Activated CD4-positive, alpha-beta T cell treated with anti-CD3 and anti-CD28 coated beads for 36 hours (primary cell): Measurements from ENCODE around the gene MCF2L. TPM values are rescaled to one million over a fixed set of nuclear protein-coding genes. Genes with fewer than 3 reads are reported as not detected.

Source experiments
- ATAC-seq: fragments of 200-7000 bp; cut with Tn5 transposase; one replicate; pipeline ENCODE4 v1.10.0; 2021; ENCODE audit warnings: mild to moderate bottlenecking, moderate library complexity
- CTCF ChIA-PET: fragments of 350-600 bp; sonication (Branson Sonifier 250); formaldehyde crosslinking; loops from one replicate; lab custom pipeline; 2021; ENCODE audit warnings: antibody characterized with exemption; lab: Charles Lee
- POLR2A ChIA-PET: fragments of 350-600 bp; sonication (Branson Sonifier 250); formaldehyde crosslinking; loops from one replicate; lab custom pipeline; 2021; ENCODE audit warnings: antibody characterized with exemption, inconsistent platforms; lab: Charles Lee
- DNase-seq: peaks from one replicate; pipeline ENCODE4 v3.0.0-alpha.2; 2020
- H3K27ac Mint-ChIP-seq: one replicate; pipeline ENCODE4 v1.8.0; 2021; ENCODE audit warnings: mixed read lengths
- H3K27me3 Mint-ChIP-seq: one replicate; pipeline ENCODE4 v1.8.0; 2021; ENCODE audit warnings: mixed read lengths
- H3K36me3 Mint-ChIP-seq: one replicate; pipeline ENCODE4 v1.8.0; 2021; ENCODE audit warnings: low read depth, mixed read lengths
- H3K4me1 Mint-ChIP-seq: one replicate; pipeline ENCODE4 v1.8.0; 2021; ENCODE audit warnings: mixed read lengths
- H3K4me3 Mint-ChIP-seq: one replicate; pipeline ENCODE4 v1.8.0; 2021; ENCODE audit warnings: mild to moderate bottlenecking, moderate library complexity, mixed read lengths
- H3K9me3 Mint-ChIP-seq: one replicate; pipeline ENCODE4 v1.8.0; 2021; ENCODE audit warnings: low read depth, mixed read lengths
- intact Hi-C, 2 experiments: fragments of 100-400 bp; cut with DNase I in 1 of 2; cut with micrococcal nuclease in 1 of 2; formaldehyde crosslinking; loops; one replicate each; pipeline versions ENCODE4 v1.14.2 to v1.15.1; 2022 to 2024; cut with DNase I, micrococcal nuclease
- total RNA-seq, 2 experiments: library from RNA; stranded (reverse); gene quantifications; one replicate each; pipeline ENCODE4 v1.2.3, GENCODE V29; 2021

Gene MCF2L
- total RNA-seq, 2 experiments from 2014 or later, result 8.4 to 8.7 TPM

- DNase-seq (no peak), ATAC-seq (no peak)
- CTCF ChIA-PET, result no interaction called here
- H3K9me3 Mint-ChIP-seq, result no peaks in the 10 kb centered on the region
- H3K36me3 Mint-ChIP-seq, result no peaks in the 10 kb centered on the region
- H3K27me3 Mint-ChIP-seq, result no peaks in the 10 kb centered on the region
- POLR2A ChIA-PET, result no interaction called here
- intact Hi-C loops, result no loop called here
- H3K4me3 Mint-ChIP-seq, result no peak overlapping the region
- no peak overlapping the region for H3K27ac Mint-ChIP-seq
- H3K4me1 Mint-ChIP-seq, result peaks cover 5% of the 10 kb centered on the region
Observed at GRCh38 chr13:113014752-113015745, 46.0 kb downstream of the MCF2L start.

DNA sequence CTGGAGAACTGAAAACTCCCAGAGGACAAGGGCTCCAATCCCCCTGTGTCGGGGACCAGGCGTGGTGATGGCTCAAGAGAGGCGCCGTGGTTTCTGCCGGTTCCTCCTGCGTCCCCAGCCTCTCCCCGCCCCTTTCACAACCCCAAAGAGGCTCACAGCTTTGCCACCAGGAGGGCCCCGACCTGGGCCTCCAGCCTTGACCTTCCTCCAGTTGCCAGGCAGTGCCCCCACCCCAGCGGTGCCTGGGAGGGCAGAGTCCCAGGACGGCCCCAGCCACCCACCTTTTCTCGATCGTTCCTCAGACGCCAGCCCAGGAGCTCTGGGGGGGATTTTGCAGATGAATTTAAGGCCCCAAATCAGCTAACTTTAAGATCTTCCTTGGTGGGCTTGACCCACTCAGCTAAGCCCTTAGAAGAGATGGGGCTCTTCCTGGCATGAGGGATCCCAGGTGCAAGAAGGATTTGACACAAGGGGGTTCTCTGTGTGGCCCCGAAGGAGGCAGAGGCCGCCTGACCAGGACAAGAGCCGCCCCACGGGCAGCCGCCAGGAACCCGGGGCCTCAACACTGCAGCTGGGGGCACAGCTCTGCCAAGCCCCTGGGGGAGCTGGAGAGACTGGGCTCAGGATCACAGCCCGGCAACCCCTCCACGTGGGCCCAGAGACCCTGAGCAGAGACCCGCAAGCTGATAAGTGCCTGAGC is 47.0 kb downstream of the MCF2L start:
- CTCF ChIA-PET, result interaction anchor here (0.9 kb wide), 1 partner anchor 141 kb away, joined by 4 read pairs; no protein-coding TSS in a partner anchor

GRCh38 chr13:113016526-113017295 is 47.7 kb downstream of the MCF2L start:
- ChIA-PET CTCF (interaction anchor here (0.9 kb wide), 1 partner anchor 142 kb away, joined by 4 read pairs; no protein-coding TSS in a partner anchor), POLR2A (no interaction called here)
- ATAC-seq (no peak), DNase-seq (no peak)
- Mint-ChIP-seq H3K27ac (no peak overlapping the region), H3K36me3 (no peaks in the 10 kb centered on the region), H3K4me3 (no peak overlapping the region), H3K9me3 (no peaks in the 10 kb centered on the region), H3K4me1 (no peaks in the 10 kb centered on the region), H3K27me3 (no peaks in the 10 kb centered on the region)
- intact Hi-C loops, result no loop called here

More for the DNA sequence above, 47.0 kb downstream of the MCF2L start:
- POLR2A ChIA-PET, result no interaction called here
- no peak for ATAC-seq
- Mint-ChIP-seq H3K27me3 (no peaks in the 10 kb centered on the region), H3K4me1 (peaks cover 3% of the 10 kb centered on the region), H3K9me3 (no peaks in the 10 kb centered on the region), H3K36me3 (no peaks in the 10 kb centered on the region), H3K4me3 (no peak overlapping the region), H3K27ac (no peak overlapping the region)
- intact Hi-C loops, result no loop called here
- no peak for DNase-seq

- Mint-ChIP-seq H3K4me1 (no peaks in the 10 kb centered on the region), H3K9me3 (no peaks in the 10 kb centered on the region), H3K4me3 (no peak overlapping the region), H3K36me3 (no peaks in the 10 kb centered on the region), H3K27me3 (no peaks in the 10 kb centered on the region), H3K27ac (no peak overlapping the region)
- intact Hi-C loops, result no loop called here
- no peak for DNase-seq
- ChIA-PET CTCF (no interaction called here), POLR2A (no interaction called here)
- no peak for ATAC-seq
Observed at GRCh38 chr13:113017506-113018215, 48.6 kb downstream of the MCF2L start.

GRCh38 chr13:113018676-113019465 is 49.9 kb downstream of the MCF2L start:
- Mint-ChIP-seq H3K27me3 (no peaks in the 10 kb centered on the region), H3K4me1 (no peaks in the 10 kb centered on the region), H3K9me3 (no peaks in the 10 kb centered on the region), H3K27ac (no peak overlapping the region), H3K36me3 (no peaks in the 10 kb centered on the region), H3K4me3 (no peak overlapping the region)
- ChIA-PET POLR2A (no interaction called here), CTCF (no interaction called here)
- no peak for ATAC-seq
- intact Hi-C loops, result no loop called here
- DNase-seq, result no peak

GRCh38 chr13:113020323-113021080 is 51.5 kb downstream of the MCF2L start:
- no peaks in the 10 kb centered on the region for H3K27me3 Mint-ChIP-seq
- no peak overlapping the region for H3K4me3 Mint-ChIP-seq
- DNase-seq (no peak), ATAC-seq (no peak)
- H3K9me3 Mint-ChIP-seq, result no peaks in the 10 kb centered on the region
- no peaks in the 10 kb centered on the region for H3K36me3 Mint-ChIP-seq
- no peaks in the 10 kb centered on the region for H3K4me1 Mint-ChIP-seq
- H3K27ac Mint-ChIP-seq, result no peak overlapping the region
- CTCF ChIA-PET, result interaction anchor here (0.7 to 1.1 kb wide), 2 partner anchors 9 to 167 kb away, joined by 3 to 5 read pairs; no protein-coding TSS in a partner anchor
- intact Hi-C loops, result no loop called here
- POLR2A ChIA-PET, result no interaction called here

DNA sequence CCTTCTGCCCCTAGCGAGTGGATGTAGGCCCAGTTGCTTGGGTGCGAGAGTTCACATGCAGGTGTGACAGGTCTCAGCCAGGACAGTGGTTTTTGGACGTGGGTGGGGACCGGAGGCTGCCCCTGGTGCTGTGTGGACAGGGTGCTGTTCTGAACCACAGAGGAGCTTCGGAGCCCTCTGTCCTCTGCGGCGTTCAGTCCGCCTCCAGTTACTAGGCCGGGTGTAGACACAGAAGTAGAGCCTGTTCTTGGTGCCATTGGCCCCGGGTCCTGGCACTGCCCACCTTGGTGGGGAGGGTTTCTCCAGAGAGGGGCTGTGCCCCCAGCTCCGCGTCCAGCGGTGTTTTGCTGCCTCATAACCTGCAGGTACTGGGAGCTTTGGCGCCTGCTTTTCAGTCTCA is 52.4 kb downstream of the MCF2L start:
- POLR2A ChIA-PET, result no interaction called here
- no peaks in the 10 kb centered on the region for H3K9me3 Mint-ChIP-seq
- no peak overlapping the region for H3K27ac Mint-ChIP-seq
- no peaks in the 10 kb centered on the region for H3K27me3 Mint-ChIP-seq
- CTCF ChIA-PET, result interaction anchor here (0.7 to 1.1 kb wide), 2 partner anchors 8 to 166 kb away, joined by 3 to 5 read pairs; no protein-coding TSS in a partner anchor
- DNase-seq (no peak), ATAC-seq (no peak)
- no peaks in the 10 kb centered on the region for H3K36me3 Mint-ChIP-seq
- no peak overlapping the region for H3K4me3 Mint-ChIP-seq
- no peaks in the 10 kb centered on the region for H3K4me1 Mint-ChIP-seq
- intact Hi-C loops, result no loop called here

DNA sequence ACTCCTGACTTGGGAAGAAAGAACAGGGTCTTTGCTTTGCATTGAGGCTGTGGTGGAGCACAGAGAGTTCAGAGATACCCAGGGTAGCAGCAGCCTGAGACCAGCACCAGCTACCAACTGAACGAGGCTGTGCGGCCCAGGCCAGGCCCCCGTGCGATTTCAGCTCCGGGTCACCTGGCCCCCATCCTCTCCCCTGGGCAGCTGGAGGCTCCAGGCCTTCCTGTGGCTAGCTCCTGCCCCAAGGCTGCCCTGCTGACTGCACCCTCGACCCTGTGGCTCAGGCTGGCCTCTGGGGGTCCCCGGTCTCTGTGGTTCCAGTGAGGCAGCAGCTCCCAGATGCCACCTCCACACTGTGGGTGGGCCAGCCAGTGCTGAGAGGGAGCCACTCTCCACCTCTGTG is 52.8 kb downstream of the MCF2L start:
- Mint-ChIP-seq H3K27ac (no peak overlapping the region), H3K9me3 (no peaks in the 10 kb centered on the region), H3K4me1 (no peaks in the 10 kb centered on the region), H3K27me3 (no peaks in the 10 kb centered on the region), H3K36me3 (no peaks in the 10 kb centered on the region), H3K4me3 (no peak overlapping the region)
- intact Hi-C loops, result no loop called here
- ATAC-seq (no peak), DNase-seq (no peak)
- CTCF ChIA-PET, result no interaction called here
- POLR2A ChIA-PET, result no interaction called here

DNA sequence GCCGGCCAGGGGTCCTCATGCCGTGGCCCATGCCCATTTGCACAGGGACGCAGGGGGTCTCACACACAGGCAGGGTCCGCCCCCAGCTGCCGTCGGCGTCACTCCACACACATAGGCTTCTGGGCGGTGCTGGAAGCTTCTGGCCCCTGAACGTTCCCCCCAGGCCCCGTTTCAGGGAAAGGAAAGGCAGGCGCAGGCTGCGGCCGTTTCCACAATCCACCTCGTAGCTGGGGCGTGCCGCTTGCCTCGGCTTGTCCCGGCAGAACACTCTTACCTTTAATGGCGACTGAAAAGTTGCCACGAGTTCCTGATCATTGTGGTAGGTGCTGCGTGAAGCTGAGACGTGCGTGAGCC is 53.4 kb downstream of the MCF2L start:
- ATAC-seq, result no peak
- H3K27me3 Mint-ChIP-seq, result no peaks in the 10 kb centered on the region
- intact Hi-C loops, result no loop called here
- DNase-seq, result no peak
- no peaks in the 10 kb centered on the region for H3K9me3 Mint-ChIP-seq
- ChIA-PET POLR2A (no interaction called here), CTCF (no interaction called here)
- H3K27ac Mint-ChIP-seq, result no peak overlapping the region
- no peaks in the 10 kb centered on the region for H3K4me1 Mint-ChIP-seq
- H3K36me3 Mint-ChIP-seq, result no peaks in the 10 kb centered on the region
- H3K4me3 Mint-ChIP-seq, result no peak overlapping the region
